HCT116 (cell line): ENCODE results near the gene SHISA7. TPM values are rescaled to one million over a fixed set of nuclear protein-coding genes. Genes with fewer than 3 reads are reported as not detected.

Experiments
- ATAC-seq: fragments of 200-7000 bp; cut with Tn5 transposase; 2 replicates; pipeline ENCODE4 v1.9.1; 2020; ENCODE audit warnings: mild to moderate bottlenecking, moderate library complexity
- BruUV-seq: library from RNA; stranded (reverse); fragments of 400-500 nt; replicated peaks from 2 replicates; lab custom pipeline; 2021; lab: Mats Ljungman, UMichigan
- CTCF ChIA-PET: fragments of 300-600 bp; sonication (Branson Sonifier 250); formaldehyde crosslinking; loops from one replicate; lab custom pipeline; 2021; ENCODE audit warnings: antibody characterized with exemption; lab: Charles Lee
- POLR2A ChIA-PET: fragments of 300-600, 350-600 bp; sonication (Branson Sonifier 250); formaldehyde crosslinking; loops from one replicate; lab custom pipeline; 2021; ENCODE audit warnings: antibody characterized with exemption; lab: Charles Lee
- RAD21 ChIA-PET, 2 experiments: fragments of 300-600 bp; sonication (Branson Sonifier 250); formaldehyde crosslinking; loops; one replicate each; lab custom pipeline; 2023; ENCODE audit warnings: low total read pairs in 2 of 2; ENCODE audit not compliant: uncharacterized antibody in 2 of 2, unreplicated experiment in 2 of 2, low non-redundant PET in 1 of 2; lab: Charles Lee
- DNase-seq: peaks from one replicate; pipeline ENCODE4 v3.0.0-alpha.2; 2010; ENCODE audit warnings: low read depth, low spot score
- H2AFZ ChIP-seq: fragments of 200-600 bp; shearing (Covaris generic), sonication (generic); 2 replicates; pipeline ENCODE4 v1.6.1; 2017; ENCODE audit warnings: low read depth, mixed run types, mixed read lengths, antibody characterized with exemption, low read length; ENCODE audit not compliant: poor library complexity, severe bottlenecking
- H3K27ac ChIP-seq: 2 replicates; pipeline ENCODE4 v1.5.1; 2012; ENCODE audit warnings: low read depth, low read length
- H3K27me3 ChIP-seq: fragments of 200-600 bp; sonication (generic); 2 replicates; pipeline ENCODE4 v1.6.1; 2016; ENCODE audit warnings: mixed run types, low read length, mixed read lengths; ENCODE audit not compliant: insufficient read depth
- H3K36me3 ChIP-seq, 2 experiments: fragments of 200-500 bp in 1 of 2; fragments of 200-600 bp in 1 of 2; sonication (Bioruptor generic) in 1 of 2; sonication (generic) in 1 of 2; 2 replicates each; pipeline versions ENCODE4 v1.5.1 to v1.6.1; 2014 to 2016; ENCODE audit warnings: low read length in 2 of 2, inconsistent platforms in 1 of 2, mixed read lengths in 1 of 2, mixed run types in 1 of 2; ENCODE audit not compliant: insufficient read depth in 2 of 2, control insufficient read depth in 1 of 2
- H3K4me1 ChIP-seq, 2 experiments: fragments of 200-600 bp in 1 of 2; sonication (generic) in 1 of 2; 2 replicates each; pipeline versions ENCODE4 v1.5.1 to v1.6.1; 2012 to 2017; ENCODE audit warnings: low read length in 2 of 2, inconsistent platforms in 1 of 2, mild to moderate bottlenecking in 1 of 2, mixed read lengths in 1 of 2, mixed run types in 1 of 2, moderate library complexity in 1 of 2; ENCODE audit not compliant: insufficient read depth in 2 of 2, control insufficient read depth in 1 of 2
- H3K4me2 ChIP-seq: fragments of 200-600 bp; sonication (generic); 2 replicates; pipeline ENCODE4 v1.6.1; 2017; ENCODE audit warnings: mixed run types, low read length, mixed read lengths
- H3K4me3 ChIP-seq, 2 experiments: fragments of 200-600 bp in 1 of 2; sonication (generic) in 1 of 2; replicated peaks in 1 of 2; 2 replicates each; pipeline ENCODE4 v1.5.1; 2011 to 2016; ENCODE audit warnings: low read length in 2 of 2, control low read depth in 1 of 2, low read depth in 1 of 2, mild to moderate bottlenecking in 1 of 2, mixed read lengths in 1 of 2, mixed run types in 1 of 2
- H3K79me2 ChIP-seq: fragments of 200-600 bp; sonication (generic); 2 replicates; pipeline ENCODE4 v1.6.1; 2017; ENCODE audit warnings: mild to moderate bottlenecking, mixed run types, low read length, moderate library complexity, mixed read lengths; ENCODE audit not compliant: insufficient read depth
- H3K9ac ChIP-seq: fragments of 200-600 bp; sonication (generic); 2 replicates; pipeline ENCODE4 v1.6.1; 2016; ENCODE audit warnings: low read length, mixed read lengths
- H3K9me2 ChIP-seq: fragments of 200-600 bp; sonication (generic), shearing (Covaris generic); 2 replicates; pipeline ENCODE4 v1.6.1; 2017; ENCODE audit warnings: mixed run types, mild to moderate bottlenecking, moderate library complexity; ENCODE audit not compliant: insufficient read depth
- H3K9me3 ChIP-seq, 2 experiments: fragments of 200-500 bp in 1 of 2; fragments of 200-600 bp in 1 of 2; sonication (Bioruptor generic) in 1 of 2; sonication (generic) in 1 of 2; 2 replicates each; pipeline ENCODE4 v1.6.1; 2014 to 2017; ENCODE audit warnings: low read length in 2 of 2, mixed read lengths in 2 of 2, inconsistent platforms in 1 of 2, low read depth in 1 of 2, mild to moderate bottlenecking in 1 of 2, mixed run types in 1 of 2, moderate library complexity in 1 of 2; ENCODE audit not compliant: control insufficient read depth in 1 of 2, insufficient read depth in 1 of 2
- H4K20me1 ChIP-seq: fragments of 200-600 bp; sonication (generic), shearing (Covaris generic); 2 replicates; pipeline ENCODE4 v1.6.1; 2017; ENCODE audit warnings: mixed run types, mild to moderate bottlenecking, moderate library complexity; ENCODE audit not compliant: insufficient read depth
- ATF3 ChIP-seq: IDR thresholded peaks from 2 replicates; pipeline ENCODE4 v1.6.1; 2012
- CTCF ChIP-seq, 3 experiments: fragments of 200-600 bp in 1 of 3; sonication (generic) in 1 of 3; IDR thresholded peaks in 2 of 3; conservative IDR thresholded peaks in 1 of 3; 2 replicates each; pipeline ENCODE4 v1.5.1; 2012 to 2017; ENCODE audit warnings: low read depth in 2 of 3, low read length in 2 of 3, antibody characterized with exemption in 1 of 3, borderline replicate concordance in 1 of 3, control low read depth in 1 of 3, mild to moderate bottlenecking in 1 of 3, mixed read lengths in 1 of 3, mixed run types in 1 of 3, moderate library complexity in 1 of 3; ENCODE audit not compliant: insufficient read depth in 1 of 3
- SIN3A ChIP-seq: IDR thresholded peaks from 2 replicates; pipeline ENCODE4 v1.6.1; 2012; ENCODE audit warnings: low read depth
- intact Hi-C: fragments of 100-400 bp; cut with micrococcal nuclease; formaldehyde crosslinking; loops from 2 replicates; pipeline ENCODE4 v1.10.0; 2022
- total RNA-seq: library from RNA; stranded (reverse); gene quantifications from one replicate; pipeline ENCODE4 v1.2.1, GENCODE V29; 2021; ENCODE audit not compliant: unreplicated experiment
- TF ChIP-seq, protein P1 (sequence below): IDR thresholded peaks from 2 replicates; pipeline ENCODE4 v1.6.1; 2012; ENCODE audit warnings: low read depth

Gene SHISA7
- total RNA-seq, 1 experiment from 2014 or later, result not detected

GRCh38 chr19:55444646-55445045 lies 1.5 kb upstream of the SHISA7 start:
- no peaks in the 10 kb centered on the region for H3K9me2 ChIP-seq
- H3K4me2 ChIP-seq, result no peak overlapping the region
- H3K4me3 ChIP-seq, result no peak overlapping the region
- H3K9me3 ChIP-seq, result no peaks in the 10 kb centered on the region
- ChIA-PET RAD21 (no interaction called here), CTCF (no interaction called here), POLR2A (no interaction called here)
- H3K27ac ChIP-seq, result no peak overlapping the region
- no peaks in the 10 kb centered on the region for H3K36me3 ChIP-seq
- no peak for TF ChIP-seq SIN3A
- TF ChIP-seq ATF3, result no peak
- no peak for TF ChIP-seq CTCF (IDR thresholded peaks at IDR 0.05 in 2 of 3, conservative IDR thresholded peaks at IDR 0.05 in 1 of 3; ENCODE audit: borderline replicate concordance in 1 of 3, insufficient read depth in 1 of 3, low read depth in 2 of 3, low read length in 2 of 3)
- TF ChIP-seq, protein P1, sequence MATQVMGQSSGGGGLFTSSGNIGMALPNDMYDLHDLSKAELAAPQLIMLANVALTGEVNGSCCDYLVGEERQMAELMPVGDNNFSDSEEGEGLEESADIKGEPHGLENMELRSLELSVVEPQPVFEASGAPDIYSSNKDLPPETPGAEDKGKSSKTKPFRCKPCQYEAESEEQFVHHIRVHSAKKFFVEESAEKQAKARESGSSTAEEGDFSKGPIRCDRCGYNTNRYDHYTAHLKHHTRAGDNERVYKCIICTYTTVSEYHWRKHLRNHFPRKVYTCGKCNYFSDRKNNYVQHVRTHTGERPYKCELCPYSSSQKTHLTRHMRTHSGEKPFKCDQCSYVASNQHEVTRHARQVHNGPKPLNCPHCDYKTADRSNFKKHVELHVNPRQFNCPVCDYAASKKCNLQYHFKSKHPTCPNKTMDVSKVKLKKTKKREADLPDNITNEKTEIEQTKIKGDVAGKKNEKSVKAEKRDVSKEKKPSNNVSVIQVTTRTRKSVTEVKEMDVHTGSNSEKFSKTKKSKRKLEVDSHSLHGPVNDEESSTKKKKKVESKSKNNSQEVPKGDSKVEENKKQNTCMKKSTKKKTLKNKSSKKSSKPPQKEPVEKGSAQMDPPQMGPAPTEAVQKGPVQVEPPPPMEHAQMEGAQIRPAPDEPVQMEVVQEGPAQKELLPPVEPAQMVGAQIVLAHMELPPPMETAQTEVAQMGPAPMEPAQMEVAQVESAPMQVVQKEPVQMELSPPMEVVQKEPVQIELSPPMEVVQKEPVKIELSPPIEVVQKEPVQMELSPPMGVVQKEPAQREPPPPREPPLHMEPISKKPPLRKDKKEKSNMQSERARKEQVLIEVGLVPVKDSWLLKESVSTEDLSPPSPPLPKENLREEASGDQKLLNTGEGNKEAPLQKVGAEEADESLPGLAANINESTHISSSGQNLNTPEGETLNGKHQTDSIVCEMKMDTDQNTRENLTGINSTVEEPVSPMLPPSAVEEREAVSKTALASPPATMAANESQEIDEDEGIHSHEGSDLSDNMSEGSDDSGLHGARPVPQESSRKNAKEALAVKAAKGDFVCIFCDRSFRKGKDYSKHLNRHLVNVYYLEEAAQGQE, result no peak
- ATAC-seq (no peak), DNase-seq (no peak)
- H3K4me1 ChIP-seq, result peaks cover 0 to 10% of the 10 kb centered on the region in 2 experiments; a peak in 2 of 4 replicates
- no peak overlapping the region for H3K9ac ChIP-seq
- BruUV-seq, result no TSS peak
- intact Hi-C loops, result loop anchor here (10.0 kb wide), 1 partner anchor 230 kb away; no protein-coding TSS in a partner anchor
- H3K27me3 ChIP-seq, result peaks cover 19% of the 10 kb centered on the region; the same call in 1 of the 2 replicates
- no peak overlapping the region for H2AFZ ChIP-seq
- H3K79me2 ChIP-seq, result no peaks in the 10 kb centered on the region
- H4K20me1 ChIP-seq, result no peaks in the 10 kb centered on the region
